CD4-positive, alpha-beta T cell treated with Interferon alpha-2 for 1 hour (primary cell): Measurements from ENCODE around the gene PRKAG2.
"Not testable (repeated sequence)": the region's sequence is repeated elsewhere in the genome, so short reads cannot be mapped to it uniquely, and the experiment has no call there.

Experiments used
- DNase-seq, 2 donors: peaks; one replicate each; pipeline ENCODE4 v3.0.0-alpha.2; 2020 to 2022

Gene PRKAG2

DNA sequence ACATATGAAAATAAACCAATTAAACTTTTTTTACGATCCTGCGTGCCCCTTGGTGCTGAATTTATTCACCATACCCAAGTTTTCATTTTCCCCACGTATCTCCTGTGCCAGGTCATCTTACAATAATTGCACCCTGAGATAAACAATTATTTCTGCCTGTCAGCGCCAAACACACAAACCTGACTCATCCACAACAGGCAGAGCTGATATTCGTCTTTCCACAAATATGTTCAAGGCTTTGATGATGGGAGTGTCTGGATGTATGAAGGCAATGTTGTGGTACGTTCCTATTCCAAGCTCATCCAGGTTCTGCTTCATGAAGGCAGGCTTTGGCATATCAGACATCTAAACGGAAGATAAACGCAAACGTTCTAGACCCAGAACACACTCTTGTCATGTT, 311.4 kb downstream of the PRKAG2 start:
- DNase-seq, result no peak

DNA sequence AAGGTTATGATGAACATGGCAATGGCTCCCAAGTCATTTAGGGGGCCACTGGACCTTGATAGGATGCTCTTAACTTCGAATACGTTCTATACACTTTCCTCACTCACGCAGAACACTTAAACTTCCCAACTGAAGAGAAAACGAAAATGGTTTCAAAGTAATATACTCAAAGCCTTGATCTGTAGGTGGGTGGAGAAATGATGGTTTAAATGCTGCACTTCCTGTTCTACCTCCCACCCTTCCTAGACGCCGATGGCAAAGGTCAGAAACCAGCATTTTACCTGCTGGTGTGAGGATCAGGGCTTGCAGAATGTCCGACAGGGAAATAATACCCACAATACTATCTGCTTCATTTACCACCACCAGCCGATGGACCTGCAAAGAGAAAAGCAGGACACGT, 316.7 kb downstream of the PRKAG2 start:
- peak in 1 of 2 donors; percentile 6 for DNase-seq

DNA sequence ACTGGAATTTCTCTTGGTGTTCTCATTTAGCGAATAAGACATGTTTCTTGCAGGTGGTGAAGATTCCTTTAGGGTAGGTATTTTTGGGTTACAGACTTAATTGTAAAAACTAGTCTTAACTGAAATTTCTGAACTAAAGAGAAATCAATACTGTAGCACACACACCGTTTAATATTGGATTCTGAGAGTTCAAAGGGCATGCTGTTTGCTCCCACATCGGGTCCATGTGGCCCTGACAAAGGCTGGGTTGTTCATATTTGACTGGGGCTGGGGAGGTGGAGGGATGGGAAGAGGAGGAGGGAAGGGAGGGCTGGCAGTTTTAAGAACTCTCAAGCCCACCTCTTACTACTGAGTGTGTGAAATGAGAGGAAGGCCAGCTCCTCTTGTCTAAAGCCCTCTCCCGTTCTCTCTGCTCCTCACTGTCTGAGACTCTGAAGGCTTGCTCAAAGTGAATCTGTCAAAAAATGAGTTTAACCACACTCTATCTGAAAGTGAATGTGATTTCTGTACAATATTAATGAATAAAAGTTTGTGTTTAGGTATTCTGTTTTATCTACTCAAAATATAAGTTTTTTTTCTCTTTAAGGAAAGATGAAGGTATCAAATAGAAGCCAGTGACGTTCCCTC, 317.2 kb downstream of the PRKAG2 start:
- no peak for DNase-seq

DNA sequence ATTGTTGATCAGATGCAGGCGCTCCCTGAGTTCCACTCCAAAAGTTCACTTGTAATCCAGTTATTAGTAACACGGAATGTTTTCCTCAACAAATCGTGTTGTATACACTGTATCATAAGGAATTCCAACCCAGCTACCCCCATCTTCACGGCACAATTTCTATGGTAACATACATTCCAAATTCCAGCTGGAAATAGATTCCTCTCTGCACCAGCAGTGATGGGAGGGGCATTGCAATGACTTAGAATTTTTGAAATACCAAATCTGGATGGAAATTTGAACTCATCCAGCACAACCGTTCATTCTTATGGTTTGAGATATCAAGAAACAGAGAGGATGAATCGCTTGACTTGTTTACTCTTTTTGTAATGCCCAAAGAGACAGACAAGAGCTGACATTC, 318.3 kb downstream of the PRKAG2 start:
- no peak for DNase-seq

DNA sequence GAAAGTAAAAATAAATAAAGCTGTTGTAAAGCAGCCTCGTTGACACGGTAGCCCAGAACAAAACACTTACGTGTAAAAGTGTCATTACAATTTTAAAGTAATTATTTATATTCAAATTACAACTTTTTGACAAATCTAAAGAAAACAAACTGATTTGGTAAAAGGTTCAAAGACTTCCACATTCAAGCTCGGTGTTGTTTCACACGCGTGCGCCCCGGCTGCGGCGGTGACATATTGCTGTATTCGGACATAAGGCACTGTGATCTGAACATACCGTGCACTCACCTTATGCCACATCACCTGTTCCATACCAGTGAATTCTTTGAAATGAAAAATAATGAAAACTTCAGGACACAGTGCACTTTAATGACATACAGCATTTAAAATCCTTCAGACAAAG, 320.3 kb downstream of the PRKAG2 start:
- no peak for DNase-seq

DNA sequence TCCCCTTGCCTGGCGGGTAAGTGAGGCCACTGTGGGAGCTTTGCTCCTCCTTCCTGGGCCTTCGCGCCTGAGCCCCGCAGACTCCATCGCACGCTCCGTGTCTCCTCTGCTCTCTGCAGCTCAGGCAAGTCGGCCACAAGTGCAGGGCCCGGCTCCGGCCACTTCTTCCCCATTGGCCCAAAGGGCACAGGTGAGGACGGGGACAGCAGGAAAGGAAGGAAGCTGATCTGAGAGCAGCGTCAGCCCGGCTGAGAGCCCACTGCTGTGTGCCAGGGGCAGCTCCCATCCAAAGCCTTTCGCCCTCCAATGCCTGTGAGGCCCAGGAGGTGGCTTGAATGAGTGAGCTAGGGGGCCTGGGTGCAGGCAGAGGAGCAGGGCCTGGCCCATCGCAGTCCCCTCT, 323.6 kb downstream of the PRKAG2 start:
- DNase-seq, result no peak

DNA sequence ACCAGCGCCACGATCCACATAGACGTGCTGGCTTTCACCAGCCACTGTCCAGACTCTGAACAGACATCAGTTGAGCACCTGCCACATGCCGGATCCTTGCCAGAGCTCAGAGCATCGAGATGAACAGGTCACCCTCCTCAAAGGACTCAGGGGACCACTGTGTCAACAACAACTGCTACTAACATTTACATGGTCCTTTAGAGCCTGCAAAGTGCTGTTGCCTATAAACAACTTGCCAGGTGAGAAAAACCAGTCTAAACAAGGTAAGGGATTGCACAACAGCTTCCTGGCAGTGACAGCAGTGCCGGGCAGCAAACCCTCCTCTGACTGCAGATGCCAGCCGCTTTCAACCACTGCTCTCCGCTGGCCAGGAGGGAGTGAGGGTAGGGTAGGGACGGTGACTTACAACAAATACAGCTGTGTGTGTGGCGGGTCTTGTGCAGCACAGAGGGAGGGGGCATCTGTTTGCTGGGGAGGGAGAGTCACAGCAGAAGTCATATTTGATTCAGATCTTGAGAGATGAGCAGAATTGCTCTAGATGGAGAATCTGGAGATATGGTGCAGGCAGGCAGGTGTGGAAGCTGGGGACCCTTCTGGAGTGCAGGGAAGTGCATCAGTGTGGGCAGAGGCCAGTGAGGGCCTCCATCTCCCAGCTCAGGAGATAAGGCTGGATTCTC, 324.4 kb downstream of the PRKAG2 start:
- DNase-seq, result no peak

DNA sequence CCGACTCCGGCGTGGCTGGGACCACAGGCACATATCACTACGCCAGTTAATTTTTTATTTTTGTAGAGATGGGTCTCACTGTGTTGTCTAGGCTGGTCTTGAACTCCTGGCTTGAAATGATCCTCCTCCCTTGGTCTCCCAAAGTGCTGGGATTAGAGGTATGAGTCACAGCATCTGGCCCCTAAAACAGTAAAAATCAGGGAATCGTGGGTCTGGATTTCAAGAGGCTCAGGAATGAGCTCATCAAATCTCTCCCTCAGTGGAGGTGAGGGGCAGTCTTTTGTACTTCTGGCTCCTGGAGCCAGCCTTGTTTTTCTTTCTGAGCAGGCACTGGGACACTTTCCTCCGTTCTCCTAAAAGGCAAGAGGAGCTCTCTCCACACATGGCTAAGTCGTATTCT, 325.1 kb downstream of the PRKAG2 start:
- no peak for DNase-seq

DNA sequence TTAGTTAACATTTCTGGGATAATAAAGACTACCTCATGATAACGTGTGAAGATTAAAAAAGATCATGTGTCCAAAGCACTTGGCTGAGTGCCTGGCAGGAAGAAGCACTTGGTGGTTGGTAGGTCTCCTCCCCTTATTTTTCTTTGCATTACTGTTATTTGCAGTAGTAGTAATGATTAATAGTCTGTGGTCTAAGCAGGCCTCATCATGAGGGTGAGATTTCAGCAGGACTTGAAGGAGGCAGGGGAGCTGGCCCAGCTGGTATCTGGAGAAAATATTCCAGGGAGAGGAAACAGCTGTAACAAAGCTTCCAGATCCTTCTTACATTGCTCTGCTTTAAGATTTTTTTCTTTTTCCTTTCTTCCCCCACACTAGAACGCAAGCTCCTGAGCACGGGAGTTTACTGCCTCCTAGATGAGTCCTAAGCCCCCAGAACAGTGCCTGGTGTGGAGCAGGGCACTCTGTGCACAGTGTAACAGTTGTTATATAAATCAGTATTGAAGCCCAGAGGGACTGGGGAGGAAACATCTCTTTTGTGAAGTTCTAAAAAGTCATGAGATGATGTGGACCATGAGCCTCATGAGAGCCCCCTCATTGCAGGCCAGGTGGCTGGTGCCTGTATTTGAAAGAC, 326.1 kb downstream of the PRKAG2 start:
- peak in 1 of 2 donors; percentile 4 for DNase-seq

DNA sequence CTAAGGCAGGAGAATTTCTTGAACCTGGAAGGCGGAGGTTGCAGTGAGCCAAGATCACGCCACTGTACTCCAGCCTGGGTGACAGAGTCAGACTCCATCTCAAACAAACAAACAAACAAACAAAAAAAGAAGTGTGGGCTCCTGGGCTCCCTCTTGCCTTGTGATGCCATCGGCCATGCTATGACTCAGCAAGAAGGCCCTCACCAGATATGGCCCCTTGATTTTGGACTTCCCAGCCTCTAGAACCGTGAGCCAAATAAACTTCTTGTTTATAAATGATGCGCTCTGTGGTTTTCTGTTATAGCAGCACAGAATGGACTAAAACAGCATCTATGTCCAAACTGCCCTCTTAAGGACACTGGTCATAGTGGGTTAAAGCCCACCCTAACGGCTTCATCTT, 327.3 kb downstream of the PRKAG2 start:
- DNase-seq, result no peak

DNA sequence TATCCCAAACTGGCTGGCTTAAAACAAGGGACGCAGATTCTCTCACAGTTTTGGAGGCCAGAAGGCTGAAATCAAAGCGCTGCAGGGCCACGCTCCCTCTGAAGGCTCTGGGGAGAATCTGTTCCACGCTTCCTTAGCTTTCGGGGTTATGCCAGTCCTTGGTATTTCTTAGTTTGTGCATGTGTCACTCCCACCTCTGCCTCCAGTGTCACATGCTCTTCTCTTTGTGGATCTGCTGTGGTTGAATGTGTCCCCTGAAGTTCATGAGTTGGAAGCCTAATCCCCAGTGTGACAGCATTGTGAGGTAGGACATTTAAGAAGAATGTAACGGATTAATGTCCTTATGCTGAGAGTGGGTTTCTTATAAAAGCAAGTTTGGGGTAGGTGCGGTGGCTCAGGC, 327.8 kb downstream of the PRKAG2 start:
- DNase-seq, result no peak

DNA sequence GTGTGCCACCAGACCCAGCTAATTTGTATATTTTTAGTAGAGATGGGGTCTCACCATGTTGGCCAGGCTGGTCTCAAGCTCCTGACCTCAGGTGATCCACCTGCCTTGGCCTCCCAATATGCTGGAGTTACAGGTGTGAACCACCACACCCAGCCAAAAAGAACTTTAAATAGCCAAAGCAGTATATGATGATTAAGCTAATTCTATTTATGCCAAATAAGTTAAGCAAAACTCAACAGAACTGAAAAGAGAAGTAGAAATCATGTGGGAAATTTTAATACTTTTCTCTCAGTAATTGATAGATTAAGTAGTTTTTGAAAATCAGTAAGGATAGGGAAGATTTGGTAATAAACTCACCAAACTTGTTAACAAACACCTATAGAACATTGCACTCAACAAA, 332.7 kb downstream of the PRKAG2 start:
- no peak for DNase-seq

DNA sequence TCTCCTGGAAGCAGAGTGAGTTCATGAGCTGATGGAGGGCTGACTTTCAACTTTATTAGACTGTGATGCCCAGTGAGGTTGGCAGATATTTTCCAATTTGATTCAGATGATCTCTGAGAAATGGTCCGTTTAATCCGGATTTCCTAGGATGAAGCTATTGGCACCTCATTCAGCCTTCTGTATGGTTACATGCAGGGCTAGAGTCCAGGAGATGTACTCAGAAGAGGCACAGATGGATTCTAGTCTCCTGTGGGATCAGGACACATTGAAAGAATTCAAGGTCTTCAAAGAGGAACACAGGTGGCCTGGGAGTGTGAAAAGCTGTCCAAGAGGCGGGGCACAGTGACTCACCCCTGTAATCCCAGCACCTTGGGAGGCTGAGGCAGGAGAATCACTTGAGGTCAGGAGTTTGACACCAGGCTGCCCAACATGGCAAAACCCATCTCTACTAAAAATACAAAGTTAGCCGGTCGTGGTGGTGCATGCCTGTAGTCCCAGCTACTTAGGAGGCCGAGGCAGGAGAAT, 334.2 kb downstream of the PRKAG2 start:
- no peak for DNase-seq

DNA sequence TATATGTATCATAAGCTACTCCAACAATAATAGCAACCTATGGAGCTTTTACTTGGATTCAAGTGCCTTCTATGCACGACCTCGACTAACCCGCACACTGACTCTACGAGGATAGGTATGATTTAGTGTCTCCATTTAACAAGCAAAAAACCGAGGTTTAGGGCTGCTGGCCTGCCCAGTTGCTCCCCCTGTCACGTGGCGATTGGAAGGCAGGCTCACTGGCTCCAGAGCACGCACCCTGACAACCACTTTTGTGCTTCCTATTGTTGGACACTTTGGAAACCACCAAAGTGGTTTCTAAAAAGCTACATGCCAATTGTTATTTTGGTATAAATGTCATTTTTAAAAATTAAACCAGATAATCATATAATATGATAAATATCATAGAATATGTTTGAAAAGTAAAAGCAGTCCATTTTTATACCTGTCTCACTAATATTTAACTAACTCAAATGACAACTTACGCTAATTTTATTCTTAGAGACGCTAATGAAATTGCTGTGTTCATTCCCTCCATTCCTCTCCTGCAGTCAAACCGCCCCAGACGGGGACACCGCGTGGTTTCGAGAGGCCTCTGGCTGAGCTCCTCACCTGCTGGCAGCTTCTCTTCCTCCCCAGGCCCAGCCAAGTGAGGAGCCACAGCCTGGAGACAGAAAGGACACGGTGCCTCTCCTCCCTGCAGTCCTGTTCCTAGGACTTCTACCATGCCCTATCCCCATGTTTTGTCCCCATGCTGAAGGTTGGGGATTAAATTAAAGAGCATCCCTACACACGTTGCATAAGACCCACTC, 335.0 kb downstream of the PRKAG2 start:
- no peak for DNase-seq

DNA sequence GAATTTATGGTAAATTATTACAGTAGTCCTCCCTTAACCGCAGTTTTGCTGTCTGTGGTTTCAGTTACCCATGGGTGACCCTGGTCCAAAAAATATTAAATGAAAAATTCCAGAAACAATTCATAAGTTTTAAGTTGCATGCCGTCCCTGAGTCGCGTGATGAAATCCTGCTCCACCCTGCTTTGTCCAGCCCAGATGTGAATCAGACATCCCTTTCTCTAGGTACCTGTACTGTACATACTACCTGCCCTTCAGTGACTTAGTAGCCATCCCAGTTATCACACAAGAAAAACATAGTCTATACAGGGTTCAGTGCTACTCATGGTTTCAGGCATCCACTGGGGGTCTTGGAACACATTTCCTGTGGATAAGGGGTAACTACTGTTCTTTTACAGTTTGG, 336.8 kb downstream of the PRKAG2 start:
- DNase-seq, result no peak

DNA sequence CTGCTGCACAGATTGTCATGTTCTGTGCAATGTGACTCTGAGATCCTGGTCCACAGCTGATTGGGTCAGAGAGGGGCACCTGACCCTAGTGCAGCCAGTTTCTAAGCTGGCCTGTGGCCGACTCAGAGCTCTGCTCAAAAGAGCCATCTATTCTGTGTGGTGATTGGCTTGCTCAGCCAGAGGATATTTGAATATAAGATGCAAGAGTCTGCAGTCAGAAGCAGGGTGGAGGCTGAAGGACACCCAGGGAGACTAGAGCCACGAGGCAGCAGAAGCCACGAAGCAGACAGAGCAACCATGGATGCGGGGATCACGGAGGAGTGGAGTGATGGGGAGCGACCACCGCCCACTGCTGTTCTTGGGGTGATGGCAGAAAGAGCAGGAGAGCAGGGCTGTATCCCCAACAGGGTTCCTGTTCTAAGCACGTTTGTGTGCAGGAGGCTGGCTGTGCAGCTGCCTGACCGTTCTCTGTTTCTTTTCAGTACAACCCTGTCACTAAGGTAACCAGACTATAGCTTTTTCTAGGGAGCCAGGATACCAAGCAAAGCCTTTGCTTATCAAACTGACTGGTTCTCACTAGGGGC, 337.7 kb downstream of the PRKAG2 start:
- DNase-seq, result no peak

DNA sequence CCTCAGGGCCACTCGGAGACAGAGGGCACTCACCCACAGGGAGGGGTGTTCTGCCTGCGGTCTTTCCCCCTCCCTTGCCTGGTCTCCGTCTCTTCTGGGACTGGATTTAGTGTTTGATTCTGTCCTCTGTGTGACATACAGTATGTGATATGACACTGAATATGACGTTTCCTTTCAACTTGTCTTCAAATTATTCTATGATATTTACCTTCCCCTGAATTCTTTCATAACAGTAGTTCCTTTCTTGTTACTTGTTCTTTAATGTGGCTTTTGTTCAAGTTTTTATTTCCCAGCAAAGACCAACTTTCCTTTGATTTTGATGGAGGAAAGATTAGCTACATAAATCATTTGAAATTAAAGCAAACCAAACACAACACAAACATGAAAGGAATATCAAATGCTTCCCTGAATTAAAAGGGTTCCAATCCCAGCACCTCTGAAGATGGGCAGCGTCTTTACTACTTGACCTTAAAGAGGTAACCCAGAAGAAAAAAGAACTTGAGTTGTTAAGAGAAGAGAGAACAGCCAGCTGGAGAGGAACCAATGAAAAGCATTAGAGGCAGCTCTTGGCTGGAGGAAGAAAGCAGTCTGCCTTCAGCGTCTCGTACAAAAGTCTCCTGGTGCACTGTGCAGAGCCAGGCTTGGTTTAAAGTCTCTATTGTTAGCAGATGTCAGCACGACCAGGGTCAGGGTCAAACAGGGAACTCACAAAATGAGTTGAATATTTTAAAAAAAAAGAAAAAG, 338.9 kb downstream of the PRKAG2 start:
- DNase-seq, result no peak

DNA sequence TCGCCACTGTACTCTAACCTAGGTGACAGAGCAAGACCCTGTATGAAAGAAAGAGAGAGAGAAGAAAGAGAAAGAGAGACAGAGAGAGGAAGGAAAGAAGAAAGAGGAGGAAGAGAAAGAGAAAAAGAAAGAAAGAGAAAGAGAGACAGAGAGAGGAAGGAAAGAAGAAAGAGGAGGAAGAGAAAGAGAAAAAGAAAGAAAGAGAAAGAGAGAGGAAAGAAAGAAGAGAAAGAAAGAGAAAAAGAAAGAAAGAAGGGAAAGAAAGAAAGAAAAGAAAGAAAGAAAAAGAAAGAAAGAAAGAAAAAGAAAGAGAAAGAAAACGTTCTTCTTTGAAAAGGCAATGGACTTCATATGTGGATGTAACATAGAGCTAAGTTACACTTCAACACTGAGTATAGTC, 340.7 kb downstream of the PRKAG2 start:
- DNase-seq, result not testable (repeated sequence)

DNA sequence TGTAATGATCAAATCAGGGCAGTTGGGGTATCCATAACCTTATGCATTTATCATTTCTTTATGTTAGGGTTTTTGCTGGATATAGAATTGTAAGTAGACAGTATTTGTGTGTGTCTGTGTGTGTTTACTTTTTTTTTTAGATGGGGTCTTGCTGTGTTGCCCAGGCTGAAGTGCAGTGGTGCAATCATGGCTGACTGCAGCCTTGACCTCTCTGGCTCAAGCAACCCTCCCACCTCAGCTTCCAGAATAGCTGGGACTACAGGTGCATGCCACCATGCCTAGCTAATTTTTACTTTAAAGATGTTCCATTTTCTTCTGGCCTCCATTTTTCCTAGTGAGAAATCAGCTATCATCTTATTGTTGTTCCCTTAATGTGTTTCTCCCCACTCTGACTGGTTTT, 347.1 kb downstream of the PRKAG2 start:
- no peak for DNase-seq

DNA sequence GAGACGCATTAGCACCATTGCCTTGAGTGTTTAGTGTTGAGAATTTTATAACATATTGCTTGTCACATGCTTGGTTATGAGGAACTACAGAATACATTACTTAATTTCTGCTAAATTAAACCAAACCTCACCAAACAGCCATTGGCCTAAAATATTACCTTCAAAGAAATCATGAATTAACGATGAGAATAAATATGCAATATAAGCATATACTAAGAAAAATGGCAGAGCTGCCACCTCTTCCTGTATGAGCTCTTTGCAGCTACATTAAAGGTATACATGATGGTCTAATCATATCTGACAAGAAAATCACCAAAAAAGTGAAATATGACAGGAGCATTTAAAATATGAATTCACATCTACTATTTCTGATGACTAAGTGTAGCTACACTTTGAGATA, 352.1 kb downstream of the PRKAG2 start:
- no peak for DNase-seq

DNA sequence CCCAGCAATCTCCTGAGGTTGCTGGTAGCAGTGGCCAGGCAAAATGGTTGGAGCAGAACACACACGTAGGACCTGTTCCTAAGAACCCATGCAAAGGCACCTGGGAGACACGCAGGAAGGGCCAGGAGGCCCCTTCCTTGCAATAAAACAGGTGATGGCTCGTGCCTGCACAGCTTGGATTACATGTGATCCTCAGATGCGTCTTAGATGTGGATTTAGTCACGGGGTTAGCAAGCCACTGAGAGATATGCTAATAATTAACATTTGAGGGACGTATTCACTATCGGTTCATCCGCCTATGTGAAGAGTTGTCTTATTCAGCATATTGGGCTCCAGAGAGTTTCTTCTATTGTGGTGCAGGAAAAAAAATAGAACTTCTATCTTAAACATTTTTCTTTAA, 352.6 kb downstream of the PRKAG2 start:
- DNase-seq, result no peak
